Adrenal gland (tissue), 12 donors: ENCODE results near the gene RNU6-1. TPM values are rescaled to one million over a fixed set of nuclear protein-coding genes. Genes with fewer than 3 reads are reported as not detected.

Experiments
- DNase-seq, 7 donors: peaks; one replicate each; pipeline ENCODE4 v3.0.0-alpha.2; 2019 to 2020
- H3K27ac ChIP-seq, 5 donors: fragments of 200-600 bp; sonication (generic) in 4 of 5; 1 replicate in 3 of 5; 2 replicates in 2 of 5; pipeline versions ENCODE4 v1.5.1 to v1.8.0; 2016 to 2020; ENCODE audit warnings: mild to moderate bottlenecking in 1 of 5
- H3K27me3 ChIP-seq: fragments of 200-600 bp; 2 replicates; pipeline ENCODE4 v1.8.0; 2021
- H3K36me3 ChIP-seq, 2 donors: fragments of 200-600 bp; replicated peaks in 1 of 2; 1 replicate in 1 of 2; 2 replicates in 1 of 2; pipeline versions ENCODE4 v1.5.1 to v1.8.0; 2018 to 2022
- H3K4me1 ChIP-seq, 2 donors: fragments of 200-600 bp; replicated peaks in 1 of 2; 1 replicate in 1 of 2; 2 replicates in 1 of 2; pipeline versions ENCODE4 v1.5.1 to v1.8.0; 2018 to 2021
- H3K4me3 ChIP-seq, 4 donors: fragments of 200-600 bp; sonication (generic) in 3 of 4; one replicate each; pipeline ENCODE4 v1.5.1; 2016 to 2018
- H3K9me3 ChIP-seq, 3 donors: fragments of 200-600 bp; sonication (generic) in 1 of 3; replicated peaks in 1 of 3; 1 replicate in 2 of 3; 2 replicates in 1 of 3; pipeline versions ENCODE4 v1.5.1 to v1.8.0; 2016 to 2021
- POLR2A ChIP-seq, 2 donors: fragments of 450-650 bp; IDR thresholded peaks; one replicate each; pipeline ENCODE4 v1.6.1; 2017; ENCODE audit warnings: antibody characterized with exemption in 2 of 2, mild to moderate bottlenecking in 2 of 2, moderate library complexity in 1 of 2
- WGBS, 4 donors: extraction: QIAGEN DNeasy Blood & Tissue Kit in 2 of 4; methylation state at CpG; one replicate each; pipeline versions ENCODE4 v1.1.5 to v1.1.7; 2013 to 2017; 5-methylcytosine and 5-hydroxymethylcytosine counted together
- intact Hi-C, 2 donors: fragments of 100-400 bp; cut with DNase I; formaldehyde crosslinking; loops; one replicate each; pipeline versions ENCODE4 v1.14.1 to v1.15.0; 2022 to 2023
- polyA plus RNA-seq, 3 donors: library from polyadenylated mRNA; stranded (reverse); fragments of 200-250 nt in 2 of 3; fragments of 350-450 nt in 1 of 3; fragmentation: Illumina TruSeq in 1 of 3; extraction: RNeasy Lipid Tissue Mini Kit (QIAGEN cat#74804) in 1 of 3; gene quantifications; one replicate each; pipeline ENCODE4 v1.2.3, GENCODE V29; 2013 to 2014
- total RNA-seq, 9 donors: library from RNA; depleted of rRNA in 4 of 9; stranded (reverse); fragments of >200 nt in 4 of 9; fragments of 120-200 nt in 1 of 9; fragmentation: NEBNext Ultra II Directional in 1 of 9; extraction: Animal tissue kit (Norgen Biotek cat#: 25700) in 1 of 9; gene quantifications; one replicate each; pipeline versions ENCODE4 v1.1.0 to v1.2.4, GENCODE V29; 2013 to 2023
- TF ChIP-seq, protein P1 (sequence below), 6 experiments: fragments of 450-650 bp in 4 of 6; fragments of 200-600 bp in 2 of 6; sonication (generic) in 1 of 6; IDR thresholded peaks; 1 replicate in 5 of 6; 2 replicates in 1 of 6; pipeline versions ENCODE4 v1.5.1 to v1.8.0; 2016 to 2021; ENCODE audit warnings: antibody characterized with exemption in 6 of 6, mild to moderate bottlenecking in 2 of 6, moderate library complexity in 1 of 6
- donor health status: healthy with polysubstance abuse.
- donor health status: Bipolar disorder and iron deficiency.
- donor health status: DM: yes; HTN: yes; CAD: no.
- donor health status: DM: no; HTN: no; CAD: no.
- donor health status: DM: no; HTN: no; CAD: no.
- donor health status: DM: yes; HTN: yes; CAD: no.

RNU6-1 gene
- total and polyA plus RNA-seq, 12 donors, result not detected

- 6 to 11% (median 9%) methylated on average over 9 to 77 of the region's 77 CpGs for WGBS, 4 donors
- Histone ChIP-seq H3K4me3 (peak overlapping the region in 1 of 4 donors; percentile 41), H3K36me3 (no peaks in the 10 kb centered on the region), H3K4me1 (peaks cover 28 to 49% of the 10 kb centered on the region in 2 donors), H3K27ac (no peak overlapping the region), H3K27me3 (peaks cover 99% of the 10 kb centered on the region), H3K9me3 (no peaks in the 10 kb centered on the region)
- DNase-seq, result peak in 1 of 7 donors; percentile 9
- intact Hi-C loops, result no loop called here
- TF ChIP-seq, protein P1, sequence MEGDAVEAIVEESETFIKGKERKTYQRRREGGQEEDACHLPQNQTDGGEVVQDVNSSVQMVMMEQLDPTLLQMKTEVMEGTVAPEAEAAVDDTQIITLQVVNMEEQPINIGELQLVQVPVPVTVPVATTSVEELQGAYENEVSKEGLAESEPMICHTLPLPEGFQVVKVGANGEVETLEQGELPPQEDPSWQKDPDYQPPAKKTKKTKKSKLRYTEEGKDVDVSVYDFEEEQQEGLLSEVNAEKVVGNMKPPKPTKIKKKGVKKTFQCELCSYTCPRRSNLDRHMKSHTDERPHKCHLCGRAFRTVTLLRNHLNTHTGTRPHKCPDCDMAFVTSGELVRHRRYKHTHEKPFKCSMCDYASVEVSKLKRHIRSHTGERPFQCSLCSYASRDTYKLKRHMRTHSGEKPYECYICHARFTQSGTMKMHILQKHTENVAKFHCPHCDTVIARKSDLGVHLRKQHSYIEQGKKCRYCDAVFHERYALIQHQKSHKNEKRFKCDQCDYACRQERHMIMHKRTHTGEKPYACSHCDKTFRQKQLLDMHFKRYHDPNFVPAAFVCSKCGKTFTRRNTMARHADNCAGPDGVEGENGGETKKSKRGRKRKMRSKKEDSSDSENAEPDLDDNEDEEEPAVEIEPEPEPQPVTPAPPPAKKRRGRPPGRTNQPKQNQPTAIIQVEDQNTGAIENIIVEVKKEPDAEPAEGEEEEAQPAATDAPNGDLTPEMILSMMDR (IDR thresholded peaks at IDR 0.05), result no peak
- TF ChIP-seq POLR2A (IDR thresholded peaks at IDR 0.05), result no peak
Observed at GRCh38 chr15:67825881-67826716, 13.7 kb downstream of the RNU6-1 start.

DNA sequence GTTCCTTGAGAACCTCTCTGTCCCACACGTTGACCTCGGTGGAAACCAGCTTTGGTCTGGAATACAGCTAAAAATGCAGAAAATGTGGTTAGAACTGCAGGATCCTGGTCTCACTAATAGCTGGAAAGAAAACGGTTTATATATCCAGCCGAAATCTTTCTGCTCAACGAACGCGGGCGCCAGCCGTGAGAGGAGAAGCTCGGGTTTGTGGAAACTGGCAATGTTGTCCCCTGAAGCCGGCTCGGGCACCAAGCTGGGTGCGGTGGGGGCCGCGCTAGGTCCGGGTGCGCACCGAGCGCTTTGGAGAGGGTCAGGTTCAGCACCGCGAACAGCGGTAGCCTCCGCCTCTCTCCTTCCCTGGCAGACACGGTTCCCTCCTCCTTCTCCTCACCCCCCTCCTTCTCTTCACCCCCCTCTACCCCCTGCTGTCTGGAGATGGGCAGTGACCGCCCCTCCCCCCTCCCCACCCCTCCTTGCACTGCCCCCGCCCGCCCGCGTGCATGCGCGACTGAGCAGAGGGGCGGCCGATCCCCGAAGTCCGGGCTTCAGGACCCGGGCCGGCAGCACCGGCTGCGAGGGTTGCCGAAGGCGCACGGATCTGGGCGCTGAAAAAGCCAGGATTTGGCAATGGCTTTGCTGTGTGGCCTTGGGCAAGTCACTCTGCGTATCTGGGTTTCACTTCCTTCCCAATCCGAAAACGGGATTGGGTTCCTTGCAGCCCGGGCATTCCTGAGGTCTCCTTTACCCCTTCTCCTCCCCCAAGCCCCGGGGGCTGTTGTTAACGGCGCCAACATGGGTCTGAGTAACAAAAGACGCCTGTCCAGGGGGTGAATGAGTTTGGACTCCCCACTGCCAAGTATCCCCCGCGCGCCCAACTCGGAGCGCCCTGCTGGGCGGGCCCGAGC is 14.6 kb downstream of the RNU6-1 start, which contains the start of gene SKOR1:
Gene SKOR1, plus strand, starts transcription at position 534 of the 905 bp plus-strand sequence. Its CDS starts 94 bp downstream, at position 628.
- Histone ChIP-seq H3K4me1 (peaks cover 28 to 55% of the 10 kb centered on the region in 2 donors), H3K27ac (no peak within 1 kb of the TSS), H3K36me3 (no peaks in the 10 kb centered on the region), H3K4me3 (peak within 1 kb of the TSS in 1 of 4 donors; percentile 41), H3K9me3 (no peaks in the 10 kb centered on the region), H3K27me3 (peaks cover 99% of the 10 kb centered on the region)
- intact Hi-C loops, result no loop called here
- 1 to 4% (median 3%) methylated on average over 21 to 58 of the region's 58 CpGs for WGBS, 4 donors
- peak in 2 of 7 donors; percentile 22 to 41 for DNase-seq
- TF ChIP-seq, protein P1 (IDR thresholded peaks at IDR 0.05), result no peak
- TF ChIP-seq POLR2A (IDR thresholded peaks at IDR 0.05), result no peak

- TF ChIP-seq POLR2A (IDR thresholded peaks at IDR 0.05), result no peak
- TF ChIP-seq, protein P1 (IDR thresholded peaks at IDR 0.05), result no peak
- Histone ChIP-seq H3K36me3 (no peaks in the 10 kb centered on the region), H3K4me1 (peaks cover 28 to 55% of the 10 kb centered on the region in 2 donors), H3K4me3 (no peak overlapping the region), H3K27ac (no peak overlapping the region), H3K9me3 (no peaks in the 10 kb centered on the region), H3K27me3 (peaks cover 99% of the 10 kb centered on the region)
- no peak for DNase-seq
- WGBS, 4 donors, result 7 to 10% (median 8%) methylated on average over 19 to 21 of the region's 21 CpGs
- intact Hi-C loops, result no loop called here
Observed at GRCh38 chr15:67824197-67824968, 15.5 kb downstream of the RNU6-1 start.
